Measurements from ENCODE around the gene USP38.
A peak's percentile ranks its signal among the peaks of the same experiment; 100 is the strongest.

Gene USP38

GRCh38 chr4:143178923-143179322 is 5.8 kb upstream of the USP38 start:
- no peak for DNase-seq (ENCODE audit: extremely low spot score)
- ChIA-PET CTCF (no interaction called here), POLR2A (no interaction called here)
- TF ChIP-seq ARNT (IDR thresholded peaks at IDR 0.05) (no peak), L3MBTL2 (conservative IDR thresholded peaks at IDR 0.05) (no peak), FOXA1 (IDR thresholded peaks at IDR 0.05) (no peak), SUZ12 (IDR thresholded peaks at IDR 0.05) (no peak), TARDBP (IDR thresholded peaks at IDR 0.05) (no peak), ELF4 (IDR thresholded peaks at IDR 0.05) (no peak)

DNA sequence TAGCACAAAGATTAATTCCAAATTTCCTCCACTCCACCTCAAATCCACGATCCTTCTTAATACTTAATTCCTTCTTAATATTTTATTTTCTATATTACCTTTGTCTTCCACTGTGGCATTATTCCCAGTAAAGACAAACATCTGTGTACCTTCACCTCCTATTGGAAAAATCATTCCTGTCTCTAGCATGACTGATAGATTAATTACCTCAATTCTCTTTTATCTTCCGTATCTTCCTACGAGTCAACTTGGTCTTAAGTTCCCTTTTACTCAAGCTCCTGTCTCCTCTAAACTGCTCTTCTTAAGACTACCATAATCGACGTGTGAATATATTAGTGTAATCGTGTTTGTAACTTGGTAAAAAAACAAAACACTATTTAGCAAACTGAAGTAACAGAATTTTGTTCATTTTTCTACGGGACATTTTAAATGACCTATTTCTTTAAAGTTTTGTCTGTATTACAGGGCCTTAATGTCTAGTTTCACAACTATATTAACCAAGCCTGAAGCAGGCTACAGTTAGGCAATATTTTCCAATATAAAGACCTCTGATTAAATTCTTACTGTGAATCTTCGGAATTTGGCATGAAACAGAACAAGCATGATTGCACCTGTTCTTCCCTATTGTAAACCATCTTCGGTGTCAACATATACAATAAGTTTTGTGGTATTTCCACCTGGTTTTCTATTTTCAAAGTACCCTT is 1.1 kb upstream of the USP38 start:
- POLR2A ChIA-PET, result no interaction called here
- TF ChIP-seq PKNOX1 (IDR thresholded peaks at IDR 0.05), result peak; percentile 74
- no peak for TF ChIP-seq SUZ12 (IDR thresholded peaks at IDR 0.05)
- no peak for DNase-seq (ENCODE audit: extremely low spot score)
- CTCF ChIA-PET, result no interaction called here

GRCh38 chr4:143184217-143184502 is 557 bp upstream of the USP38 start:
- ChIA-PET POLR2A (no interaction called here), CTCF (no interaction called here)
- TF ChIP-seq TARDBP (IDR thresholded peaks at IDR 0.05) (no peak), ZNF384 (IDR thresholded peaks at IDR 0.05) (no peak), ELF4 (IDR thresholded peaks at IDR 0.05) (no peak), SUZ12 (IDR thresholded peaks at IDR 0.05) (no peak), NFRKB (IDR thresholded peaks at IDR 0.05) (no peak)
- no peak for DNase-seq (ENCODE audit: extremely low spot score)

GRCh38 chr4:143185253-143186107 is 763 bp downstream of the USP38 start:
- CTCF ChIA-PET, result no interaction called here
- TF ChIP-seq SP1 (IDR thresholded peaks at IDR 0.05) (no peak), BHLHE40 (IDR thresholded peaks at IDR 0.05; ENCODE audit: borderline replicate concordance) (no peak), CTBP1 (IDR thresholded peaks at IDR 0.05; ENCODE audit: borderline replicate concordance) (no peak), FOXK2 (IDR thresholded peaks at IDR 0.05) (no peak), PKNOX1 (IDR thresholded peaks at IDR 0.05) (no peak), LEF1 (IDR thresholded peaks at IDR 0.05; ENCODE audit: borderline replicate concordance) (no peak), ZNF384 (IDR thresholded peaks at IDR 0.05) (no peak), L3MBTL2 (conservative IDR thresholded peaks at IDR 0.05) (no peak), TARDBP (IDR thresholded peaks at IDR 0.05) (no peak), HDGF (IDR thresholded peaks at IDR 0.05; ENCODE audit: borderline replicate concordance) (no peak), SUZ12 (IDR thresholded peaks at IDR 0.05) (no peak)
- DNase-seq (ENCODE audit: extremely low spot score), result peak; percentile 8
- POLR2A ChIA-PET, result interaction anchor here (0.7 to 1.1 kb wide), 4 partner anchors 17 to 152 kb away, joined by 3 to 5 read pairs (median 4); partner anchors contain the start of gene GAB1

DNA sequence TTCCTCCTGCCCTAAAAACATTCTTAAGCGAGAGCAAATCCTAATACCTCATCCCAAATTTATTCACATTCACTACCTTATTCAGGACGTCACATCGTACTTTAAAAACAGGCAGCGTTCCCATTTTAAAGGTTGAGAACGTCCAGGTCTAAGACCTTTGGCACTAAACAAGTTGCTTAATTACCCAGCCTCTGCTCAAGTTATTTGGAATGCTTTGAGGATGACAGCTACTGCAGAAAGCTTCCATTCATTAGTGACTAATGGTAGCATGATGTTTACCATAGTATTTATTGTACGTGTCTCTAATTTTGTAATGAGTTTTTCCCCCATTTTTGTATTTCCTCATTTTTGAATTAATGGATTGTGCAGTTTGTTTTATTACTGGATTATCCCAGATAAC is 1.5 kb downstream of the USP38 start:
- DNase-seq (ENCODE audit: extremely low spot score), result no peak
- TF ChIP-seq ELF4 (IDR thresholded peaks at IDR 0.05) (no peak), FOXA1 (IDR thresholded peaks at IDR 0.05) (no peak), BHLHE40 (IDR thresholded peaks at IDR 0.05; ENCODE audit: borderline replicate concordance) (no peak), CTBP1 (IDR thresholded peaks at IDR 0.05; ENCODE audit: borderline replicate concordance) (no peak), TARDBP (IDR thresholded peaks at IDR 0.05) (no peak), PKNOX1 (IDR thresholded peaks at IDR 0.05) (no peak), ZNF384 (IDR thresholded peaks at IDR 0.05) (no peak), FOXM1 (IDR thresholded peaks at IDR 0.05; ENCODE audit: borderline replicate concordance) (no peak)
- ChIA-PET POLR2A (no interaction called here), CTCF (no interaction called here)

- TF ChIP-seq L3MBTL2 (conservative IDR thresholded peaks at IDR 0.05), result no peak
- TF ChIP-seq FOXA1 (IDR thresholded peaks at IDR 0.05), result no peak
- no peak for TF ChIP-seq BHLHE40 (IDR thresholded peaks at IDR 0.05; ENCODE audit: borderline replicate concordance)
- no peak for TF ChIP-seq FOXK2 (IDR thresholded peaks at IDR 0.05)
- TF ChIP-seq SUZ12 (IDR thresholded peaks at IDR 0.05), result no peak
- no peak for TF ChIP-seq CTBP1 (IDR thresholded peaks at IDR 0.05; ENCODE audit: borderline replicate concordance)
- no peak for TF ChIP-seq TARDBP (IDR thresholded peaks at IDR 0.05)
- no peak for TF ChIP-seq ARNT (IDR thresholded peaks at IDR 0.05)
- TF ChIP-seq PKNOX1 (IDR thresholded peaks at IDR 0.05), result no peak
- TF ChIP-seq LEF1 (IDR thresholded peaks at IDR 0.05; ENCODE audit: borderline replicate concordance), result no peak
- TF ChIP-seq NFRKB (IDR thresholded peaks at IDR 0.05), result no peak
- no peak for TF ChIP-seq SP1 (IDR thresholded peaks at IDR 0.05)
- TF ChIP-seq FOXM1 (IDR thresholded peaks at IDR 0.05; ENCODE audit: borderline replicate concordance), result no peak
- no peak for TF ChIP-seq ZNF384 (IDR thresholded peaks at IDR 0.05)
- no peak for TF ChIP-seq HDGF (IDR thresholded peaks at IDR 0.05; ENCODE audit: borderline replicate concordance)
- TF ChIP-seq ELF4 (IDR thresholded peaks at IDR 0.05), result no peak
- DNase-seq (ENCODE audit: extremely low spot score), result no peak
- POLR2A ChIA-PET, result no interaction called here
- CTCF ChIA-PET, result interaction anchor here (1.0 kb wide), 1 partner anchor 11 kb away, joined by 3 read pairs; no protein-coding TSS in a partner anchor
Measured at GRCh38 chr4:143186649-143187048, 1.9 kb downstream of the USP38 start.
